ENCODE measurements around the gene PTPRG. TPM values are rescaled to one million over a fixed set of nuclear protein-coding genes. Genes with fewer than 3 reads are reported as not detected.

Gene PTPRG
- total RNA-seq, 4 donors from 2014 or later, result 8.4 to 37.3 (median 14.9) TPM

DNA sequence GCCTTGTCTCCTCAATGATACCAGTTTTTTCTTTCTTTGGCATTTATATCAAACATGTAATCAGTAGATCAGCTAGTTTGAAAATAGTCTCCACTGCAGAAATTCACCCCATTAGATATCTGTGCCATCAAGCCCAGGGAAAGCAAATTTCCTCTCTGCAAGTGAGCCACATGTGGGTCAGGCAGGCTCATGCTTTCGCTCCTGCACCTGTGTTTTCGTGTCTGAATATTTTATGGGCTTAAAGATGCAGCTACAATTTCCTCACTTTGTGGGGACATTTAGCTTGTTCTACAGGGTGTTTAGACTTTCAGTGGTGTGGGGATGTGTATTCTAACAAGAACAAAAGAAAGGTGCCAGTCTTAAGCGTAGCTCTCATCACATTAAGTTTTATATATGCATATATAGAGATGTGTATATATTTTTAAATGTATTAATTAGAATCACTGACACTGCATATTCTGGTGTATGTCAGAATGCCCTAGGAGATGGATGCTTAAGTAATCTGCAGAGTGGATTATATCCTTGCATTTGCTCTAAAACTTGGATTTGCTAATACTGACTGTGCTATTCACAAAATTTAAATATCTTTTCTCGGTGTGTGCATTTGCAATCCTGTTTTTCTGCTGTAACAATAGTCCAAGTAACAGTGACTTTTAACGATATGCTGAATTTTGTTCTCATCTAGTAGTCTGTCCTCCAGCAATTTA is 372.6 kb downstream of the PTPRG start:
- WGBS, 2 donors, result 93 to 94% methylated on average over 5 of the region's 5 CpGs
- DNase-seq (ENCODE audit: low spot score in 2 of 2), result no peak
- no peak overlapping the region for H3K4me3 ChIP-seq (ENCODE audit: low read depth, poor library complexity, severe bottlenecking)
- no peak for TF ChIP-seq POLR2A (IDR thresholded peaks at IDR 0.05)
- TF ChIP-seq, protein P1, sequence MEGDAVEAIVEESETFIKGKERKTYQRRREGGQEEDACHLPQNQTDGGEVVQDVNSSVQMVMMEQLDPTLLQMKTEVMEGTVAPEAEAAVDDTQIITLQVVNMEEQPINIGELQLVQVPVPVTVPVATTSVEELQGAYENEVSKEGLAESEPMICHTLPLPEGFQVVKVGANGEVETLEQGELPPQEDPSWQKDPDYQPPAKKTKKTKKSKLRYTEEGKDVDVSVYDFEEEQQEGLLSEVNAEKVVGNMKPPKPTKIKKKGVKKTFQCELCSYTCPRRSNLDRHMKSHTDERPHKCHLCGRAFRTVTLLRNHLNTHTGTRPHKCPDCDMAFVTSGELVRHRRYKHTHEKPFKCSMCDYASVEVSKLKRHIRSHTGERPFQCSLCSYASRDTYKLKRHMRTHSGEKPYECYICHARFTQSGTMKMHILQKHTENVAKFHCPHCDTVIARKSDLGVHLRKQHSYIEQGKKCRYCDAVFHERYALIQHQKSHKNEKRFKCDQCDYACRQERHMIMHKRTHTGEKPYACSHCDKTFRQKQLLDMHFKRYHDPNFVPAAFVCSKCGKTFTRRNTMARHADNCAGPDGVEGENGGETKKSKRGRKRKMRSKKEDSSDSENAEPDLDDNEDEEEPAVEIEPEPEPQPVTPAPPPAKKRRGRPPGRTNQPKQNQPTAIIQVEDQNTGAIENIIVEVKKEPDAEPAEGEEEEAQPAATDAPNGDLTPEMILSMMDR (IDR thresholded peaks at IDR 0.05), result no peak
- intact Hi-C loops (cut with DNase I; ENCODE audit: low total_unique reads), result no loop called here

DNA sequence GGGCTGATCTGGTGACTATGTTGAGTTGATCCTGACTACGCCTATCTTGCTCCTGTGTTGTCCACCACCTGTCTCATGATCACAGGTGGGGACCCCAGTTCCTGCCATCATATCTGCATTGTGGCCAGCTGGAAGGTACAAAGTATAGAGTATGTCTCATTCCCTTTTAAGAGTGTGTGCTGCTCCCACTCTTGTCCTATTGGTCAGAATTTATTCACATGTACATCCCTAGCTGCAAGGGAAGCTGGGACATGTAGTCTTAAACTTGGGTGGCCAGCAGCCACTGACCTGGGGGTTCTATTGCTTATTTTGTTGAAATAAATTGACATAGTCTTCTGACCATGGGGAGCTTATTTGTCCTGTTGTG is 373.1 kb downstream of the PTPRG start:
- 91 to 100% methylated on average over 1 of the region's 1 CpG for WGBS, 2 donors
- H3K4me3 ChIP-seq (ENCODE audit: low read depth, poor library complexity, severe bottlenecking), result no peak overlapping the region
- intact Hi-C loops (cut with DNase I; ENCODE audit: low total_unique reads), result no loop called here
- DNase-seq (ENCODE audit: low spot score in 2 of 2), result no peak
- TF ChIP-seq, protein P1 (IDR thresholded peaks at IDR 0.05), result no peak
- TF ChIP-seq POLR2A (IDR thresholded peaks at IDR 0.05), result no peak

DNA sequence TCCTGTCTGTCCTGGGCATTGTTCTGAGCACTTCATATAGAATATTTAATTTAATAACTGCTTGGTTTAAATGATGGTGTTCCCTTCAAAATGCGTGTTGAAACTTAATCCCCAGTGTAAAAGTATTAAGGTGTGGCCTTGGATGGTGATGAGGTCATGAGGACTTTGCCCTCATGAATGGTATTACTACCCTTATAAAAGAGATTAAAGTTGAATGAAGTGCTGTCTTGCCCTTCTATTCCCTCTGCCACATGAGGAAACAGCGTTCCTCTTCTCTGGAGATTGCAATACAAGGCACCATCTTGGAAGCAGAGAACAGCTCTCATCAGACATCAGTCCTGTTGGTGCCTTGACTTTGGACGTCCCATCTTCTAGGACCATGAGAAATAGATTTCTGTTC is 374.4 kb downstream of the PTPRG start:
- intact Hi-C loops (cut with DNase I; ENCODE audit: low total_unique reads), result no loop called here
- WGBS, 2 donors, result 87 to 93% methylated on average over 3 of the region's 3 CpGs

DNA sequence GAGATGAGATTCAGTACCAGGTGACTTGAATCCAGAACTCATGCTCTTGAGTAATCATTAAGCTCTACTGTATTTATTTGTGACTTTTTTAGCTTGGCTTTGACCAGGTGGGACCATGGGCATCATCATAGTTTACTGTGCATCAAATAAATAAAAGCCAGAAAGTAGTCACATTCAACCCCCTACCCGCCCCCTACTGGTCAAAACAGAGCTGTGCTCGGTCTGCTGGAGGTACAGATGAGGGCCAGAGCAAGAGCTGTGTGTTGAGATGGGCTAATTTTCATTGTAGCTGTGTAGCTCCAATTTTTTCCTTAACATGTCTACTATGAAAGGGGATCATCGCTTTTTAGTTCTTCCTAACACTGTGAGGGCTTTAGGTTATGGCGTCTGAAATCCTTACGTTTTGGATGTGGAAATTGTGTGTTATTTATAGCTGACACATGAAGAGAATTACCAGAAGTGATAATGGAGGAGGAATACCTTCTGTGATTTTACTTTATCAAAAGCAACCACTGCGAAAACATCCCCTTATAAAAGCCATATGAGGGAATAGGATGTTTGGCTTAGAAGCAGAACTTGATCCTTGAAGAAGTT is 375.1 kb downstream of the PTPRG start:
- 81 to 87% methylated on average over 6 of the region's 6 CpGs for WGBS, 2 donors
- no peak overlapping the region for H3K4me3 ChIP-seq (ENCODE audit: low read depth, poor library complexity, severe bottlenecking)
- intact Hi-C loops (cut with DNase I; ENCODE audit: low total_unique reads), result no loop called here
- TF ChIP-seq, protein P1 (IDR thresholded peaks at IDR 0.05), result no peak
- TF ChIP-seq POLR2A (IDR thresholded peaks at IDR 0.05), result no peak
- no peak for DNase-seq (ENCODE audit: low spot score in 2 of 2)

More for the DNA sequence above, 374.4 kb downstream of the PTPRG start:
- no peak for DNase-seq (ENCODE audit: low spot score in 2 of 2)
- TF ChIP-seq POLR2A (IDR thresholded peaks at IDR 0.05), result no peak
- TF ChIP-seq, protein P1 (IDR thresholded peaks at IDR 0.05), result no peak
- no peak overlapping the region for H3K4me3 ChIP-seq (ENCODE audit: low read depth, poor library complexity, severe bottlenecking)

DNA sequence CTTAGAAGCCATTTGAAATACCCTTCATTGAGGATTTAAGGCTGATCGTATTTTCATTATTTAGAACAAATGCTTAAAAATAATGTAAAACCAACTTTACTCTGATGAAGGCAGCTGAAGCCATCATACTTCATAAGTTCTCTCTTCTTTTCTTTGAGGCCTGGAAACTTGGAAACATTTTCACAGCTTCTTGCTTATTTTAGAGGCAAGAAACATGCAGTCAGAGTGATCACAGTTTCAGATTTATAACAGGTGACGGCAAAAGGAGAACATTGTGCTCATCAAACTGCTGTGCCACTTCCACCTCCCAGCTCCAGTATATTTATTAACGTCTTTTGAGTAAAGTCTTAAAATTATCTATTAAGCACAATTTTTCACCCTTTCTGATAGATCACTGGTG is 376.1 kb downstream of the PTPRG start:
- 79 to 87% methylated on average over 3 of the region's 3 CpGs for WGBS, 2 donors
- no peak overlapping the region for H3K4me3 ChIP-seq (ENCODE audit: low read depth, poor library complexity, severe bottlenecking)
- intact Hi-C loops (cut with DNase I; ENCODE audit: low total_unique reads), result no loop called here
- DNase-seq (ENCODE audit: low spot score in 2 of 2), result no peak
- no peak for TF ChIP-seq POLR2A (IDR thresholded peaks at IDR 0.05)
- TF ChIP-seq, protein P1 (IDR thresholded peaks at IDR 0.05), result no peak
